GM12801 (cell line): ENCODE measurements around the gene ESF1.

ENCODE experiments used
- CTCF ChIP-seq: IDR thresholded peaks from one replicate; pipeline ENCODE4 v1.5.1; 2011; ENCODE audit warnings: control low read depth; ENCODE audit not compliant: insufficient read length; ENCODE audit errors: extremely low read depth

The ESF1 gene

GRCh38 chr20:13817342-13817741, 32.6 kb upstream of the ESF1 start:
- no peak for TF ChIP-seq CTCF

- TF ChIP-seq CTCF: no peak
Observed at GRCh38 chr20:13816757-13817156, 32.0 kb upstream of the ESF1 start.

DNA sequence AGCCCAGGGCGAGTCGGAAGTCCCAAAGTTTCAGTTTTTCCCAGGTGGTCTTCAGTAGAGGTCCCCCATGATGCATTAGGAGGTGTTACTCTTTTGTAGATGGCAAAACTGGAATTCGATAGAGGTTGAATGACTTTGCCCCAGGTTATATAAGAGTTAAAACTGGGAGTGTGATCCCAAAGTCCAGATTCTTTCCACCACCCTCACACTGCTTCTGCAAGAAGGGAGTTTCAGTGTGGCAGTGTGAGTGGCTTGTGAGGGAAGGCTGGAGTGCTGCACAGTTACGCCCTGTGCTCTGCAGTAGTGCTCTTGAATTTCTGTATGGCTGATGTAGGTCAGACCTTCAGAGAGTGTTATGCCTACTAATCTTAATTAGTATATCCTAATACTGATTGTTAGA, 30.0 kb upstream of the ESF1 start:
- no peak for TF ChIP-seq CTCF

- TF ChIP-seq CTCF: no peak
Observed at GRCh38 chr20:13813910-13814309, 29.2 kb upstream of the ESF1 start.

DNA sequence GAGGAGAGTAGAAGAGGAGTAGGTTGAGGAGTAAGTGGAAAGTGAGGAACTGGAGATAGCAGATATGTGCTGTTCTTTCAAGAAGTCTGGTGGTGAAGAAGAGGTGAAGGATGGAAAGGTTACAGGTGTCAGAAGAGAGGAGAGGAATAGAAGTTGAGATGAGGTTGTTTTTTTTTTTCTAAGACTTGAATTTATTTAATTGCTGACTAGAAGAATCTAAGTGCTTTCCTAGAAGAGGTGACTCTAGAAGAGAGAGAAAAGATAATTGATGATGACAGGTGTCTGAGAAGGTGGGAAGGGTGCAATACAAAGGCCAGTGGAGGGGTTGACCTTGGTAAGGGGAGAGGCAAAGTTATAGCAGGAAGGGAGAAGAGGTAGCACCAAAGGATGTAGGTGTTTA, 25.7 kb upstream of the ESF1 start:
- no peak for TF ChIP-seq CTCF

- no peak for TF ChIP-seq CTCF
Observed at GRCh38 chr20:13809855-13810254, 25.1 kb upstream of the ESF1 start.

GRCh38 chr20:13809373-13809772, 24.7 kb upstream of the ESF1 start:
- no peak for TF ChIP-seq CTCF

DNA sequence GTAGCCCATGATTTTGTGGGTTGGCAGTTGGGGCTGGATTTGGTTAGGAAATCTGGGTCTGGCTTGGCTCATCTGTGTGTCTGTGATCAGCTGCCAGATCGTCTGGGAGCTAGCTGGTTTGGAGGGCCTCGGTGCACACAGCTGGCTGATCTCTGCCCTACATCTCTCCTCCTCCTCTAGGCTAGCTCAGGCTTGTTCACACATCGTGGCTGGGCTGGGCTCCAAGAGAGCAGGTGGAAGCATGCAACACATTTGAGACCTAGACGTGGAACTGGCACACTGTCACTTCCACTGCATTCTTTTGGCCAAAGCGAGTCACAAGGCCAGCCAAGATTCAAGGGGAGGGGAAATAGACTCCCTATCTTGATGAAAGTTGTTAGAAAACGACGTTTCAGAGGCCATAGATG, 16.0 kb upstream of the ESF1 start:
- no peak for TF ChIP-seq CTCF
